HG03342 (cell line): ENCODE data around the gene RDX.
A peak's percentile ranks its signal among the peaks of the same experiment; 100 is the strongest.

Experiments
- ATAC-seq: cut with Tn5 transposase; IDR thresholded peaks from one replicate; pipeline ENCODE4 v1.9.1; 2021; ENCODE audit warnings: mild to moderate bottlenecking, moderate library complexity; ENCODE audit not compliant: unreplicated experiment

Gene RDX

DNA sequence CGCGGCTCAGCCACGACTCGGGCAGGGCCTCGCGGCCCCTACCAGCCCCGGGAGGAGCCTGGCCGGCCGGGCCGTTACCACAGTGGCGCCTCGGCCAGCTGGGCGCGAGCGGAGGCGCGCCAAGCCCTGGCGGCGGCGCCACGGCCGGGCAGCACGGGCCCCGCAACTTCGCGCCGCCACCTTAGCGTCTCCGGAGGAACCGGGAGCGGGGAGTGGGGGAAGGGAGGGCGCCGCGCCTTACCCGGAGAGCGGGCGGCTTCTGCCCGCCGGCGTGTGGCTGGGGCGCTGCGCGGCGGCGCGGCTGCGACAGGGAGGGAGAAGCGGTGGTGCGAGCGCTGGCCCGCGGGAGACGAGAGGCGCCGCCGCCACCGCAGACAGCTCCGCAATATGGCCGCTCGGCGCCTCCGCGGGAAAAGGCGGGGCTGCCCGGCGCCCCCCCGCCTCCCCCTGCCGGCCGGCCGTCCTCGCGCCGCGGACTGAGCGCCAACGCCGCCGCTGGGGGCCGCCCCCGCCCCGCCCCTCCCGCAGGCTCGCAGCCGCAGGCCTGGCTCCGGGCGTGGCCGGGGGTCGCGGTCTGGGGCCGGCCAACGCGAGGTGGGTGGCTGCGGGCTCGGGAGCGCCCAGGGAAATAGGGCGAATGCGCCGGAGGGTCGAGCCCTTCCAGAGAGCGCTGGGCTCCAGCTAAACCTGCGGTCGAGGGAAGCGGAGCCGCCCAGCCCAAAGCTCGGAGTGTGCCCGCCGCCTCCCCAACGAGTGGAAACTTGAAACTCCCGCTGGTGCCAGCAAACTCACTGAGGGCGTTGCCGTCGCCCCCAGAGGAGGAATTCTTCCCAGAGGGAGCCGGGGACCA lies at the start of gene RDX:
RDX (minus strand) TSS at position 389 of the 850 bp plus-strand sequence. CDS start 16,922 bp downstream, outside the sequence.
- ATAC-seq = peak; percentile 65

DNA sequence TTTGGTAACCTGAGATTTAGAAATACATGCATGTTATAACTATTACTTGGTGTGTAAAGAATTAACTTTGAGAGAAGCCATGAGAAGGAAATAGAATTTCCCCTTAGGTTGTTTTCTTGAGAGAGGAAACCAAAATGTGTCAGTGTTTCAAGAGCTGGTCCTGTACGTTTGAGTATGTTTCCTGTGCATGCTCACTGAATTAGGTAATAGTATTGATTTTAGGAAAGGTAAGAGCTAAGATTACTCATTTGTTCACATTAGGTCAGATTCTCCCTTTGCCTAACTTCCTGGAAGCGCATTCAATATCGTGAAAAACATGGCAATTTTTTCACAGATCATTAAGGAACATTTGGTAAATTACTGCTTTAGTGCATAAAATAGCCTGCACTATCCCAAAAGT lies 49.3 kb upstream of the RDX start:
- no peak for ATAC-seq

GRCh38 chr11:110340436-110340835 lies 44.0 kb upstream of the RDX start:
- no peak for ATAC-seq

GRCh38 chr11:110339456-110340250 lies 43.2 kb upstream of the RDX start:
- no peak for ATAC-seq

DNA sequence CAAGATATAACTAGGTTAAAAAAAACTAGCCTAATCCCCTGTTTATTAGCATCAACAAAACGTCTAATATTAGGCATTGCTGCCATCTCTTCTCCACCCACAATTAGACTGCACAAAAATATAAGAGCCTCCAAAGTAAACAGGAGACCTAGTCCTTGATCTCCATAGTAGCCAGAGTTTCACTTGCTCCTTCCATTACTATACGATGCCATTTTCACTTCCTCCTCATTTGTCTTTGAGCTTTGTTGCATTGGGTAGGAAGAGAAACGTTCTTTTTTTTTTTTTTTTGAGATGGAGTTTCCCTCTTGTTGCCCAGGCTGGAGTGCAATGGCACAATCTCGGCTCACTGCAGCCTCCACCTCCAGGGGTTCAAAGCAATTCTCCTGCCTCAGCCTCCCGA lies 42.3 kb upstream of the RDX start:
- ATAC-seq = no peak

GRCh38 chr11:110337570-110338193 lies 41.3 kb upstream of the RDX start:
- no peak for ATAC-seq

DNA sequence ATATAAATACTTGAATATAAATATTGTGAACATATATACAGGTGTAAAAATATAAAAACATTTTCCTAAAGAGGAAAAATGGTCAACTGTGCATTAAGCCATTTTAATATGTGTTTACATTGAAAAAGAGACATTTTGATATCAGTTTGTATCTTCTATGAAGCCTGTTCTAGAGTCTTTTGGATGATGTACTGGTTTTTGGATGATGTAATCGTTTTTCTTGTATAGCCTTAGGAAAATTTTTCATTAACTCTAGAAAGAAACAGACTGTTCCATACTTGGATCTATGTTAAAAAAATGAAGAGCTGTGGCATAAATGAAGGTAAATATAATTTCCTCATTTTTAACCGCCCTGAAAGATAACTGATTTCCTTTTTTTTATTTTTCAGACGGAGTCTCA lies 39.6 kb upstream of the RDX start:
- ATAC-seq = no peak

DNA sequence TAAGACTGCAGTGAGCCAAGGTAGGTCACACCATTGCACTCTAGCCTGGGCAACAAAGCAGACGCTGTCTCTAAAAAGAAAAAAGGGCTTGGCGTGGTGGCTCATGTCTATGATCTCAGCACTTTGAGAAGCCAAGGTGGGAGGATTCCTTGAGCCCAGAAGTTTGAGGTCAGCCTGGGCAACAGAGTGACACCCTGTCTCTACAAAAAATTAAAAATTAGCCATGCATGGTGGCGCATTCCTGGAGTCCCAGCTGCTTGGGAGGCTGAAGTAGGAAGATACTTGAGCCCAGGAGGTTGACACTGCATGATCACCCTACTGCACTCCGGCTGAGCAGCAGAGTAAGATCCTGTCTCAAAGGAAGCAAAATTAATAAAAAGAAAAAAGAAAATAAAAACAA lies 38.9 kb upstream of the RDX start:
- no peak for ATAC-seq

DNA sequence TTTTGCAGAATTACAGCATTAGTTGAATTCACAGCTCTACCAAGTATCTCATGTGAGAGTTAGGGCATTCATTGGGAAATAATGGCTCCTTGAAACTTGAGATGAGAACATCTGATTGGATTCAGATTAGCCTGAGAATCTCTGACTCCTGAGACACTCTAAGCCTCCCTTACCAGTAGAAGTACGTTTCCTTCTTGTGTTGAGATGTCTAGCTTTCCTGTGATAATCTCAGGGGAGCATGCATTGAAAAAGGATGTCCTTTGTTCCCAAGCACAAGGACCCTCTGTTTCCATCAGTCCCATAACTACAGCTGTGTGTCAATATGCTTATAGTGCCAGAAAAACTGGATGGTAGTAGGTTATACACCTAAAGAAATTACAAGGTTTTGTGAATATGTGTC lies 35.2 kb upstream of the RDX start:
- no peak for ATAC-seq

DNA sequence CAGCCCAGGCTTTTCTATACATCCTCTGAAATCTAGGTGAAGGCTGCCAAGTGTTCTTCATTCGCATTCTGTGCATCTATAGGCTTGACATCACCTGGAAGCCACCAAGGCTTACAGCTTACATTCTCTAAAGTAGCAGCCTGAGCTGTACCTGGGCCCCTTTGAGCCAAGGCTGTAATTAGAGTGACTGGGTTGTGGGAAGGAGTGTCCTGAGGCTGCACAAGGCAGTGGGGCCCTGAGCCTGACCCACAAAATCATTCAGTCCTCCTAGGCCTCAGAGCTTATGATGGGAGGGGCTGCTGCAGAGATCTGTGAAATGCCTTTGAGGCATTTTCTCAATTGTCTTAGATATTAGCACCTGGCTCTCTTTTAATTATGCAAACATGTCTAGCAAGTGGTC lies 33.0 kb upstream of the RDX start:
- no peak for ATAC-seq

GRCh38 chr11:110327508-110327907 lies 31.1 kb upstream of the RDX start:
- no peak for ATAC-seq

- ATAC-seq = no peak
Measured at GRCh38 chr11:110323786-110324185, 27.4 kb upstream of the RDX start.

GRCh38 chr11:110319501-110319900 lies 23.1 kb upstream of the RDX start:
- no peak for ATAC-seq

- ATAC-seq = no peak
Measured at GRCh38 chr11:110318638-110319404, 22.4 kb upstream of the RDX start.

- ATAC-seq = no peak
Measured at GRCh38 chr11:110317516-110317932, 21.1 kb upstream of the RDX start.

- no peak for ATAC-seq
Measured at GRCh38 chr11:110314366-110315095, 18.1 kb upstream of the RDX start.

- ATAC-seq = no peak
Measured at GRCh38 chr11:110312670-110313069, 16.3 kb upstream of the RDX start.

DNA sequence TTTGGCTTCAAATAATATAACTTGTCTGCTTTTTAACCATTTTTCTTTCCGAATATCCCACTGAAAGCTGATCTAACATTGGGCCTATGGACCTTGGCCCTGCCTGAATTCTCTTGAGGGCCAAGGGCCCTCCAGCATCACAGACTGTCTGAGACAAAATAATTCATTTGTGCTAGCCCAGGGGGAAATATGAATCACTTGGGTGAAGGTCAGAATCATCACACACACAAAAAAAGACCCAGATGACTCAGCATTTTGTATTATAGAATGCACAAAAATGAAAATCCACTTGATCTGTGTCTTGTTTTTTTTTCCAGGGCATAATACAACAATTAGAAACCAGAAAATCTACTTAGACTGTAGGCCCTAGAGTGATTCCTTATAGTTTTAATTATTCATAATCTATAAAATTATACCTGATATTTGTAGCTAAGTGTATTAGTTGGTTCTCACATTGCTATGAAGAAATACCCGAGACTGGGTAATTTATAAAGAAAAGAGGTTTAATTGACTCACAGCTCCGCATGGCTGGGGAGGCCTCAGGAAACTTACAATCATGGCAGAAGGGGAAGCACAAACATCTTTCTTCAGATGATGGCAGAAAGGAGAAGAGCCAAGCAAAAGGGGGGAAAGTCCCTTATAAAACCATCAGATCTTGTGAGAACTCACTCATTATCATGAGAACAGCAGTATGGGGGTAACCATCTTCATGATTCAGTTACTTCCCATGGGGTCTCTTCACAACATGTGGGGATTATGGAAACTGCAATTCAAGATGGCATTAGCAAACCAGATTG lies 15.6 kb upstream of the RDX start:
- ATAC-seq = no peak

GRCh38 chr11:110308071-110308470 lies 11.7 kb upstream of the RDX start:
- no peak for ATAC-seq
